Activated B cell treated with CpG ODN at 0.5 μM for 24 hours (primary cell): Measurements from ENCODE around the gene MEF2B. TPM values are rescaled to one million over a fixed set of nuclear protein-coding genes. Genes with fewer than 3 reads are reported as not detected.

Experiments
- ATAC-seq: fragments of 200-7000 bp; cut with Tn5 transposase; one replicate; pipeline ENCODE4 v1.10.0; 2021; ENCODE audit warnings: low read depth, mild to moderate bottlenecking, moderate library complexity
- CTCF ChIA-PET: fragments of 350-600 bp; sonication (Branson Sonifier 250); formaldehyde crosslinking; loops from one replicate; lab custom pipeline; 2021; ENCODE audit warnings: antibody characterized with exemption; lab: Charles Lee
- POLR2A ChIA-PET: fragments of 350-600 bp; sonication (Branson Sonifier 250); formaldehyde crosslinking; loops from one replicate; lab custom pipeline; 2021; ENCODE audit warnings: antibody characterized with exemption; lab: Charles Lee
- DNase-seq: peaks from one replicate; pipeline ENCODE4 v3.0.0; 2022
- H3K27ac Mint-ChIP-seq: one replicate; pipeline ENCODE4 v1.8.0; 2020; ENCODE audit warnings: mixed read lengths
- H3K27me3 Mint-ChIP-seq: one replicate; pipeline ENCODE4 v1.8.0; 2021; ENCODE audit warnings: mixed read lengths
- H3K36me3 Mint-ChIP-seq: one replicate; pipeline ENCODE4 v1.8.0; 2021; ENCODE audit warnings: low read depth, mixed read lengths
- H3K4me1 Mint-ChIP-seq: one replicate; pipeline ENCODE4 v1.8.0; 2021; ENCODE audit warnings: mixed read lengths
- H3K4me3 Mint-ChIP-seq: one replicate; pipeline ENCODE4 v1.8.0; 2020; ENCODE audit warnings: mild to moderate bottlenecking, mixed read lengths
- H3K9me3 Mint-ChIP-seq: one replicate; pipeline ENCODE4 v1.8.0; 2020; ENCODE audit warnings: mixed read lengths
- intact Hi-C: fragments of 100-400 bp; cut with micrococcal nuclease; formaldehyde crosslinking; loops from one replicate; pipeline ENCODE4 v1.15.1; 2024
- total RNA-seq: library from RNA; stranded (reverse); gene quantifications from 2 replicates; pipeline ENCODE4 v1.2.3, GENCODE V29; 2022
- TF ChIP-seq, protein P1 (sequence below): fragments of 200-600 bp; IDR thresholded peaks from one replicate; pipeline ENCODE4 v1.8.0; 2022; ENCODE audit warnings: antibody characterized with exemption, mild to moderate bottlenecking

Gene MEF2B
- total RNA-seq, 1 donor from 2014 or later = 15.5 TPM

DNA sequence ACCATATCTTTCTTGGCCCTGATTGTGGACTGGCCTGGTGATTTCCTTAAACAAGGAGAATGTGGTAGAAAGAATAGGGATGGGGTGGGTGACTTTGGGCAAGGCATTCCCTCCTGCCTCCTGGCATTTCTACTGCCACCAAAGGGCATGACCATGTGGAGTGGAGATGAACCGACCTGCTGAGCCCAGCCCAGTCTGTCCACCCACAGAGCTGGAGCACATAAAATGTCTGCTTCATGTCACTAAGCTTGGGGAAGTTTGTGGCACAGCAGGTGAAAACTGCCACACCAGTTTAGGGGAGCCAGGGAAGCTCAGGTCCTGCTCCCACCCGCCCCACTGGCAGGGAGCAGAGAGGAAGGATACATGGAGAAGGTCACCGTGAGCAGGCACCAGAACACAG lies 38.1 kb downstream of the MEF2B start:
- POLR2A ChIA-PET = no interaction called here
- CTCF ChIA-PET = no interaction called here
- Mint-ChIP-seq H3K36me3 (peaks cover 5% of the 10 kb centered on the region), H3K9me3 (no peaks in the 10 kb centered on the region), H3K27me3 (no peaks in the 10 kb centered on the region), H3K4me3 (no peak overlapping the region), H3K27ac (no peak overlapping the region), H3K4me1 (peaks cover 10% of the 10 kb centered on the region)
- intact Hi-C loops = loop anchor here (10.0 kb wide), 2 partner anchors 217 to 667 kb away; partner anchors contain the start of genes COPE and DDX49
- DNase-seq (no peak), ATAC-seq (no peak)
- TF ChIP-seq, protein P1, sequence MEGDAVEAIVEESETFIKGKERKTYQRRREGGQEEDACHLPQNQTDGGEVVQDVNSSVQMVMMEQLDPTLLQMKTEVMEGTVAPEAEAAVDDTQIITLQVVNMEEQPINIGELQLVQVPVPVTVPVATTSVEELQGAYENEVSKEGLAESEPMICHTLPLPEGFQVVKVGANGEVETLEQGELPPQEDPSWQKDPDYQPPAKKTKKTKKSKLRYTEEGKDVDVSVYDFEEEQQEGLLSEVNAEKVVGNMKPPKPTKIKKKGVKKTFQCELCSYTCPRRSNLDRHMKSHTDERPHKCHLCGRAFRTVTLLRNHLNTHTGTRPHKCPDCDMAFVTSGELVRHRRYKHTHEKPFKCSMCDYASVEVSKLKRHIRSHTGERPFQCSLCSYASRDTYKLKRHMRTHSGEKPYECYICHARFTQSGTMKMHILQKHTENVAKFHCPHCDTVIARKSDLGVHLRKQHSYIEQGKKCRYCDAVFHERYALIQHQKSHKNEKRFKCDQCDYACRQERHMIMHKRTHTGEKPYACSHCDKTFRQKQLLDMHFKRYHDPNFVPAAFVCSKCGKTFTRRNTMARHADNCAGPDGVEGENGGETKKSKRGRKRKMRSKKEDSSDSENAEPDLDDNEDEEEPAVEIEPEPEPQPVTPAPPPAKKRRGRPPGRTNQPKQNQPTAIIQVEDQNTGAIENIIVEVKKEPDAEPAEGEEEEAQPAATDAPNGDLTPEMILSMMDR = no peak

DNA sequence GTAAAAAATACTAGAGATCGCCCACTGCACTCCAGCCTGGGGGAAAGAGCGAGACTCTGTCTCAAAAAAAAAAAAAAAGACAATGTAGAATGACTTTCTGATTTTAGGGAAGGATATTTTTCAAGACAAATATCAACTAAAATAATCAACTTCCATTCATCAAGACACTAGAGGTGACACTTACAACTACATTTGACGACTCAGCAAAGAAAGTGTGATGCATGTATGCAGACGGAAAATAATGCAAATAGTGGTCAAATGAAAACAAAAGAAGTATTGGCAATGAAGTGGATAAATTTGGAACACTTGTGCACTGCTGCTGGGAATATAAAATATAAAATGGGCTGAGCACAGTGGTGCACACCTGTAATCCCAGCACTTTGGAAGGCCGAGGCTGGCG lies 44.0 kb downstream of the MEF2B start:
- intact Hi-C loops = no loop called here
- POLR2A ChIA-PET = no interaction called here
- Mint-ChIP-seq H3K4me3 (no peak overlapping the region), H3K4me1 (no peaks in the 10 kb centered on the region), H3K27ac (no peak overlapping the region), H3K9me3 (peaks cover 7% of the 10 kb centered on the region), H3K27me3 (no peaks in the 10 kb centered on the region), H3K36me3 (peaks cover 16% of the 10 kb centered on the region)
- TF ChIP-seq, protein P1 = no peak
- CTCF ChIA-PET = interaction anchor here (0.6 kb wide), 1 partner anchor 14 kb away, joined by 3 read pairs; no protein-coding TSS in a partner anchor
- DNase-seq = no peak
- ATAC-seq = no peak

DNA sequence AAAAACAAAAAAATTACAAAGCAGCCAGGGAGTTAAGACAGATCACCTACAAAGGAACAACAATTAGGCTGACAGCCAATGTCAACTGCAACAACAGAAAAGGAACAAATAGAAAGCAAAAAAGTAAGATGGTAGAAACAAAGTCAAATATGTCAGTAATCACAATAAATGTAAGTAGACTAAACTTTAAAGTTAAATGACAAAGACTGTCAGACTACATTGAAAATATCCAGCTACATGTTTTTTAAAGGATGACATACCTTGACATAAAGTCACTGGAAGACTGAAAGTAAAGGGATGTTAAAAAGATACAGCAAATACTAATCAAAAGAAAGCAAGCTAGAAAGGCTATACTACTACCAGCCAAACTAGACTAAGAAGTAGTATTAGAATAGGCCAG lies 46.7 kb downstream of the MEF2B start:
- intact Hi-C loops = no loop called here
- POLR2A ChIA-PET = interaction anchor here (0.7 kb wide), 1 partner anchor 10 kb away, joined by 7 read pairs; no protein-coding TSS in a partner anchor
- ATAC-seq = no peak

DNA sequence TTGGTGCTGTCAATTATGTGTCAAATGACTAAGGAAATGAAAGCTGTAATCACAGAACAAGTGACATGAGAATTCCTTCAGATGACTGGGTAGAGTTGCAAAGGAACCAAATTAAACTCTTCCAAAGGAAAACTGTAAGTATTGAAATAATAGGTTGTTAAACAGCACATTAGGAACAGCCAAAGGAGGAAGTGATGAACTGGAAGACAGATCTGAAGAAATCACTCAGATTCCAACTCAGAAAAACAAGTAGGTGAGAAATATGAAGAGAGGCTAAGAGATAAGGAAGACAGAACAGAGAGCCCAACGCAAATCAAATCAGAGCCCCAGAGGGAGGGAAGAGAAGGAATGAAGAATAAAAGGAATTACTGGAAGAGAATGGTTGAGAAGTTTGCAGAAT lies 47.2 kb downstream of the MEF2B start:
- no peak overlapping the region for H3K27ac Mint-ChIP-seq
- peaks cover 27% of the 10 kb centered on the region for H3K36me3 Mint-ChIP-seq
- ChIA-PET CTCF (no interaction called here), POLR2A (interaction anchor here (0.7 kb wide), 1 partner anchor 9 kb away, joined by 7 read pairs; no protein-coding TSS in a partner anchor)
- no peaks in the 10 kb centered on the region for H3K27me3 Mint-ChIP-seq
- H3K9me3 Mint-ChIP-seq = peaks cover 7% of the 10 kb centered on the region
- H3K4me3 Mint-ChIP-seq = no peak overlapping the region
- DNase-seq (no peak), ATAC-seq (no peak)
- no peaks in the 10 kb centered on the region for H3K4me1 Mint-ChIP-seq
- intact Hi-C loops = no loop called here
- TF ChIP-seq, protein P1 = no peak

More for the DNA sequence above, 46.7 kb downstream of the MEF2B start:
- no peak for DNase-seq
- CTCF ChIA-PET = interaction anchor here (0.6 kb wide), 1 partner anchor 21 kb away, joined by 3 read pairs; no protein-coding TSS in a partner anchor
- no peak overlapping the region for H3K4me3 Mint-ChIP-seq
- H3K27me3 Mint-ChIP-seq = no peaks in the 10 kb centered on the region
- no peaks in the 10 kb centered on the region for H3K4me1 Mint-ChIP-seq
- peaks cover 7% of the 10 kb centered on the region for H3K9me3 Mint-ChIP-seq
- H3K36me3 Mint-ChIP-seq = peaks cover 27% of the 10 kb centered on the region
- H3K27ac Mint-ChIP-seq = no peak overlapping the region
- TF ChIP-seq, protein P1 = no peak

DNA sequence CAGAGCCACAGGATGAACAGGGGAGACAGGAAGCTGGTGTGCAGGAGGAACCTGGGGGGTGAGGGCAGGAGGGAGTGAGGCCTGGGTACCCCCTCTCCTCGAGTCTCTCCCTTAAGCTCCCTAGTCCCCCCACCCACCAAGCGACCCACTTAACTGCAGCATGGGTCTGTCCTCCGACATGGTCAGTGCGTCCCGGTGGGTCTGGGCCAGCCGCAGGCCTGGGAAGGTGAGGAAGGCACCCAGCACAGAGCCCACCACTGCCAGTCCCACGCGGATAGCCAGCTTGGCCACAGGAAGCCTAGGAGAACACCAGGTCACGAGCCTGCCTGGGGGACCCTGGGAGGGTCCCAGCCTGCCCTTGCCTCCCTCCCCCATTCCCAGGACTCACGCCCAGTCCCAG lies 48.7 kb downstream of the MEF2B start:
- POLR2A ChIA-PET = no interaction called here
- ATAC-seq (no peak), DNase-seq (no peak)
- no peaks in the 10 kb centered on the region for H3K4me1 Mint-ChIP-seq
- no peak overlapping the region for H3K4me3 Mint-ChIP-seq
- intact Hi-C loops = no loop called here
- TF ChIP-seq, protein P1 = no peak
- no peak overlapping the region for H3K27ac Mint-ChIP-seq
- CTCF ChIA-PET = no interaction called here
- H3K9me3 Mint-ChIP-seq = peaks cover 7% of the 10 kb centered on the region
- H3K27me3 Mint-ChIP-seq = no peaks in the 10 kb centered on the region
- H3K36me3 Mint-ChIP-seq = peaks cover 27% of the 10 kb centered on the region
